HepG2 (cell line): ENCODE results near the gene HNRNPC. TPM values are rescaled to one million over a fixed set of nuclear protein-coding genes. Genes with fewer than 3 reads are reported as not detected.

Experiments used
- CHD2 ChIP-seq: IDR thresholded peaks from 2 replicates; pipeline ENCODE4 v1.6.1; 2011; ENCODE audit warnings: low read depth, low read length, improper control_type of control experiment
- GABPB1 ChIP-seq: IDR thresholded peaks from 2 replicates; pipeline ENCODE4 v1.6.1; 2016; ENCODE audit warnings: mild to moderate bottlenecking, missing genetic modification reagents, moderate library complexity, missing compliant biosample characterization
- HNRNPL ChIP-seq: fragments of 200-400 bp; formaldehyde crosslinking; IDR thresholded peaks from 2 replicates; pipeline ENCODE4 v1.6.1; 2017; ENCODE audit warnings: mild to moderate bottlenecking, low read depth, low read length
- HNRNPLL ChIP-seq: fragments of 200-400 bp; formaldehyde crosslinking; IDR thresholded peaks from 2 replicates; pipeline ENCODE4 v1.6.1; 2017; ENCODE audit warnings: mild to moderate bottlenecking, low read depth, low read length; ENCODE audit not compliant: poor library complexity, severe bottlenecking
- MEIS1 ChIP-seq: sonication (generic); formaldehyde crosslinking; IDR thresholded peaks from 2 replicates; pipeline ENCODE4 v1.9.0; 2021; ENCODE audit warnings: mild to moderate bottlenecking, missing genetic modification reagents, moderate library complexity, borderline replicate concordance
- MYC ChIP-seq: sonication (generic); formaldehyde crosslinking; IDR thresholded peaks from 2 replicates; pipeline ENCODE4 v1.9.0; 2021; ENCODE audit warnings: missing genetic modification reagents, borderline replicate concordance
- PHF8 ChIP-seq: sonication (generic); formaldehyde crosslinking; IDR thresholded peaks from 2 replicates; pipeline ENCODE4 v1.5.0; 2020; ENCODE audit warnings: missing genetic modification reagents
- SRSF1 ChIP-seq: fragments of 200-400 bp; formaldehyde crosslinking; optimal IDR thresholded peaks from 2 replicates; pipeline ENCODE3; 2017; ENCODE audit warnings: mild to moderate bottlenecking, low read depth, low read length, moderate library complexity
- TAF1 ChIP-seq: sonication (generic); formaldehyde crosslinking; IDR thresholded peaks from 2 replicates; pipeline ENCODE4 v1.4.0; 2020; ENCODE audit warnings: missing genetic modification reagents
- WIZ ChIP-seq: sonication (generic); formaldehyde crosslinking; IDR thresholded peaks from 2 replicates; pipeline ENCODE4 v1.5.1; 2020; ENCODE audit warnings: mild to moderate bottlenecking, missing genetic modification reagents
- ZNF292 ChIP-seq: sonication (generic); formaldehyde crosslinking; IDR thresholded peaks from 2 replicates; pipeline ENCODE4 v1.8.1; 2022; ENCODE audit warnings: mild to moderate bottlenecking, low read depth, missing genetic modification reagents, borderline replicate concordance
- ZNF432 ChIP-seq: sonication (generic); formaldehyde crosslinking; IDR thresholded peaks from 2 replicates; pipeline ENCODE4 v1.5.0; 2020; ENCODE audit warnings: missing genetic modification reagents, mild to moderate bottlenecking, borderline replicate concordance
- ZNF441 ChIP-seq: sonication (generic); formaldehyde crosslinking; IDR thresholded peaks from 2 replicates; pipeline ENCODE4 v1.7.0; 2021; ENCODE audit warnings: missing genetic modification reagents, borderline replicate concordance
- ZNF496 ChIP-seq: sonication (generic); formaldehyde crosslinking; IDR thresholded peaks from 2 replicates; pipeline ENCODE4 v1.8.1; 2023; ENCODE audit warnings: mild to moderate bottlenecking, moderate library complexity, missing genetic modification reagents; ENCODE audit not compliant: insufficient replicate concordance
- ZNF552 ChIP-seq: sonication (generic); formaldehyde crosslinking; IDR thresholded peaks from 2 replicates; pipeline ENCODE4 v1.9.0; 2022; ENCODE audit warnings: missing genetic modification reagents, mild to moderate bottlenecking, borderline replicate concordance
- ZNF75D ChIP-seq: sonication (generic); formaldehyde crosslinking; IDR thresholded peaks from 2 replicates; pipeline ENCODE4 v1.8.1; 2023; ENCODE audit warnings: missing genetic modification reagents, mild to moderate bottlenecking, borderline replicate concordance
- polyA plus RNA-seq, 8 experiments: library from polyadenylated mRNA; depleted of rRNA in 3 of 8; stranded (reverse) in 7 of 8; unstranded in 1 of 8; fragments of >200 nt; fragmentation: Illumina TruSeq in 4 of 8; extraction: Trizol in 4 of 8; gene quantifications; 2 replicates each; pipeline versions ENCODE4 v1.2.1 to v1.2.3, GENCODE V29; 2011 to 2016; ENCODE audit warnings: low read depth in 4 of 8, missing spikeins in 1 of 8, mixed read lengths in 1 of 8; ENCODE audit not compliant: insufficient read depth in 1 of 8
- total RNA-seq, 5 experiments: library from RNA; depleted of rRNA; stranded (reverse); fragments of >200 nt; fragmentation: Illumina TruSeq; extraction: Trizol; gene quantifications; 2 replicates each; pipeline ENCODE4 v1.2.3, GENCODE V29; 2016; ENCODE audit warnings: low read depth in 1 of 5
- TF ChIP-seq, protein P1 (sequence below): sonication (generic); formaldehyde crosslinking; IDR thresholded peaks from 2 replicates; pipeline ENCODE4 v1.8.1; 2022; ENCODE audit warnings: mild to moderate bottlenecking, missing genetic modification reagents
- TF ChIP-seq, protein P2 (sequence below): sonication (generic); formaldehyde crosslinking; IDR thresholded peaks from 2 replicates; pipeline ENCODE4 v1.4.0; 2020; ENCODE audit warnings: missing genetic modification reagents, mild to moderate bottlenecking, borderline replicate concordance
- TF ChIP-seq, protein P3 (sequence below): sonication (generic); formaldehyde crosslinking; IDR thresholded peaks from 2 replicates; pipeline ENCODE4 v1.5.1; 2020; ENCODE audit warnings: mild to moderate bottlenecking, missing genetic modification reagents

HNRNPC gene
- total and polyA plus RNA-seq, 2 of the 13 experiments (the other 11 are each of a cell fraction or from before 2014, with no cell fraction given) = 628 to 1,099 TPM

DNA sequence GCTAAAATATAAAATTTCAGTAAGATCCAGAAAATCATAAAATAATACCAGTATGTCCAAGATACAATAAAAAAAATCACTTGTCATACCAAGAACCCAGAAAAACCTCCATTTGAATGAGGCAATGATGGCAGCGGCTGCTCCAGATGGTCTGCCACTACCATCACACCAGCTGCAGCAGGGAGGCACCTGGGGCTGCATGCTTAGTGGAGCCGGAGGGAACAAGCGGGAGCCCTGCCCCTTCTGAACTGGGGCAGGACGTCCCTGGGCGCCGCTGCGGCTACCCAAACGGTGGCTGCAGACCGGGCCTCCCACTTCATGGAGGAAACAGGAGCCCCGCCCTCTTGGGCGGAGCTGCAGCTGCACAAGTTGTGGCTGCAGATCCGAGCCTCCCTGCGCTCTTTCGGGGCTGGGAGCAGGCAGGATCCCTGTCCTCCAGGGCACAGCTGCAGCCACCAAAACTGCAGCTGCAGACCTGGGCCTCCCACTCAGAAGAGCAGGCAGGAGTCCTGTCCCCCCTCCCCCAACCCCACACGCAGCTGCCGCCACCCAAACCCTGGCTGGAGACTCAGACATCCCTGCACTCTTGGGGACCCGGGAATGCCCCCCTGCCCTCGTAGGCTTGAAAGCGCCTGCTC lies 77.3 kb downstream of the HNRNPC start (continued):
- TF ChIP-seq, protein P1, sequence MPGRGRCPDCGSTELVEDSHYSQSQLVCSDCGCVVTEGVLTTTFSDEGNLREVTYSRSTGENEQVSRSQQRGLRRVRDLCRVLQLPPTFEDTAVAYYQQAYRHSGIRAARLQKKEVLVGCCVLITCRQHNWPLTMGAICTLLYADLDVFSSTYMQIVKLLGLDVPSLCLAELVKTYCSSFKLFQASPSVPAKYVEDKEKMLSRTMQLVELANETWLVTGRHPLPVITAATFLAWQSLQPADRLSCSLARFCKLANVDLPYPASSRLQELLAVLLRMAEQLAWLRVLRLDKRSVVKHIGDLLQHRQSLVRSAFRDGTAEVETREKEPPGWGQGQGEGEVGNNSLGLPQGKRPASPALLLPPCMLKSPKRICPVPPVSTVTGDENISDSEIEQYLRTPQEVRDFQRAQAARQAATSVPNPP (CRISPR knock-in tag) = no peak
- TF ChIP-seq ZNF496 (CRISPR knock-in tag) = no peak
- peak; percentile 99 for TF ChIP-seq ZNF292 (CRISPR knock-in tag)
- 0 out of 2 replicates have a peak, but pooled peaks have one; percentile 18 for TF ChIP-seq HNRNPL
- peak; percentile 20 for TF ChIP-seq SRSF1
- TF ChIP-seq PHF8 (CRISPR knock-in tag) = peak; percentile 33
- TF ChIP-seq HNRNPLL = peak; percentile 70
- TF ChIP-seq CHD2 = no peak
- TF ChIP-seq MEIS1 (CRISPR knock-in tag) = 0 out of 2 replicates have a peak, but pooled peaks have one; percentile 4
- peak; percentile 51; the same call in 1 of the 2 replicates for TF ChIP-seq ZNF552 (CRISPR knock-in tag)
- no peak for TF ChIP-seq ZNF75D
- TF ChIP-seq ZNF432 (CRISPR knock-in tag) = no peak
- peak; percentile 26; the same call in 1 of the 2 replicates for TF ChIP-seq TAF1 (CRISPR knock-in tag)
- peak; percentile 58; the same call in 1 of the 2 replicates for TF ChIP-seq GABPB1 (CRISPR knock-in tag)
- TF ChIP-seq, protein P2, sequence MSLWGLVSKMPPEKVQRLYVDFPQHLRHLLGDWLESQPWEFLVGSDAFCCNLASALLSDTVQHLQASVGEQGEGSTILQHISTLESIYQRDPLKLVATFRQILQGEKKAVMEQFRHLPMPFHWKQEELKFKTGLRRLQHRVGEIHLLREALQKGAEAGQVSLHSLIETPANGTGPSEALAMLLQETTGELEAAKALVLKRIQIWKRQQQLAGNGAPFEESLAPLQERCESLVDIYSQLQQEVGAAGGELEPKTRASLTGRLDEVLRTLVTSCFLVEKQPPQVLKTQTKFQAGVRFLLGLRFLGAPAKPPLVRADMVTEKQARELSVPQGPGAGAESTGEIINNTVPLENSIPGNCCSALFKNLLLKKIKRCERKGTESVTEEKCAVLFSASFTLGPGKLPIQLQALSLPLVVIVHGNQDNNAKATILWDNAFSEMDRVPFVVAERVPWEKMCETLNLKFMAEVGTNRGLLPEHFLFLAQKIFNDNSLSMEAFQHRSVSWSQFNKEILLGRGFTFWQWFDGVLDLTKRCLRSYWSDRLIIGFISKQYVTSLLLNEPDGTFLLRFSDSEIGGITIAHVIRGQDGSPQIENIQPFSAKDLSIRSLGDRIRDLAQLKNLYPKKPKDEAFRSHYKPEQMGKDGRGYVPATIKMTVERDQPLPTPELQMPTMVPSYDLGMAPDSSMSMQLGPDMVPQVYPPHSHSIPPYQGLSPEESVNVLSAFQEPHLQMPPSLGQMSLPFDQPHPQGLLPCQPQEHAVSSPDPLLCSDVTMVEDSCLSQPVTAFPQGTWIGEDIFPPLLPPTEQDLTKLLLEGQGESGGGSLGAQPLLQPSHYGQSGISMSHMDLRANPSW (CRISPR knock-in tag) = no peak
- peak; percentile 57; the same call in 1 of the 2 replicates for TF ChIP-seq MYC
- TF ChIP-seq, protein P3, sequence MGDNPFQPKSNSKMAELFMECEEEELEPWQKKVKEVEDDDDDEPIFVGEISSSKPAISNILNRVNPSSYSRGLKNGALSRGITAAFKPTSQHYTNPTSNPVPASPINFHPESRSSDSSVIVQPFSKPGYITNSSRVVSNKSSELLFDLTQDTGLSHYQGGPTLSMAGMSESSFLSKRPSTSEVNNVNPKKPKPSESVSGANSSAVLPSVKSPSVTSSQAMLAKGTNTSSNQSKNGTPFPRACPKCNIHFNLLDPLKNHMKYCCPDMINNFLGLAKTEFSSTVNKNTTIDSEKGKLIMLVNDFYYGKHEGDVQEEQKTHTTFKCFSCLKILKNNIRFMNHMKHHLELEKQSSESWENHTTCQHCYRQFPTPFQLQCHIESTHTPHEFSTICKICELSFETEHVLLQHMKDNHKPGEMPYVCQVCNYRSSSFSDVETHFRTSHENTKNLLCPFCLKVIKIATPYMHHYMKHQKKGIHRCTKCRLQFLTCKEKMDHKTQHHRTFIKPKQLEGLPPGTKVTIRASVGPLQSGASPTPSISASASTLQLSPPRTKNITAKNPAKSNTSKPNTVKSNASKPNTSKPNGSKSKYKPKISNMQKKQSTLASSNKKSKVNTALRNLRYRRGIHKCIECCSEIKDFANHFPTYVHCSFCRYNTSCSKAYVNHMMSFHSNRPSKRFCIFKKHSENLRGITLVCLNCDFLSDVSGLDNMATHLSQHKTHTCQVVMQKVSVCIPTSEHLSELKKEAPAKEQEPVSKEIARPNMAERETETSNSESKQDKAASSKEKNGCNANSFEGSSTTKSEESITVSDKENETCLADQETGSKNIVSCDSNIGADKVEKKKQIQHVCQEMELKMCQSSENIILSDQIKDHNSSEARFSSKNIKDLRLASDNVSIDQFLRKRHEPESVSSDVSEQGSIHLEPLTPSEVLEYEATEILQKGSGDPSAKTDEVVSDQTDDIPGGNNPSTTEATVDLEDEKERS (CRISPR knock-in tag) = peak; percentile 86
- no peak; the same call in 1 of the 2 replicates for TF ChIP-seq ZNF441
- peak; percentile 20; the same call in 1 of the 2 replicates for TF ChIP-seq WIZ
